Hepatocyte (in vitro differentiated cells): Measurements from ENCODE around the gene WDR59. TPM values are rescaled to one million over a fixed set of nuclear protein-coding genes. Genes with fewer than 3 reads are reported as not detected.

Experiments
- DNase-seq: peaks from one replicate; pipeline ENCODE4 v3.0.0-alpha.2; 2016; ENCODE audit warnings: low spot score
- H2AFZ ChIP-seq: fragments of 200-600 bp; sonication (generic); 2 replicates; pipeline ENCODE4 v1.6.0; 2016; ENCODE audit warnings: antibody characterized with exemption, mild to moderate bottlenecking
- H3K27ac ChIP-seq: fragments of 200-600 bp; sonication (generic); 2 replicates; pipeline ENCODE4 v1.5.1; 2016; ENCODE audit warnings: mild to moderate bottlenecking
- H3K27me3 ChIP-seq: fragments of 200-600 bp; sonication (generic); 2 replicates; pipeline ENCODE4 v1.6.1; 2016
- H3K36me3 ChIP-seq: fragments of 200-600 bp; sonication (generic); replicated peaks from 2 replicates; pipeline ENCODE4 v1.5.1; 2016; ENCODE audit warnings: low read depth; ENCODE audit not compliant: insufficient read depth
- H3K4me1 ChIP-seq: fragments of 200-600 bp; sonication (generic); 2 replicates; pipeline ENCODE4 v1.5.1; 2016; ENCODE audit warnings: mild to moderate bottlenecking, moderate library complexity; ENCODE audit not compliant: insufficient read depth
- H3K4me2 ChIP-seq: fragments of 200-600 bp; sonication (generic); 2 replicates; pipeline ENCODE4 v1.6.0; 2016
- H3K4me3 ChIP-seq: fragments of 200-600 bp; sonication (generic); 2 replicates; pipeline ENCODE4 v1.5.1; 2016; ENCODE audit warnings: mild to moderate bottlenecking
- H3K79me2 ChIP-seq: fragments of 200-600 bp; sonication (generic); 2 replicates; pipeline ENCODE4 v1.6.0; 2017; ENCODE audit warnings: mild to moderate bottlenecking
- H3K9me2 ChIP-seq: fragments of 200-600 bp; sonication (generic); replicated peaks from 2 replicates; pipeline ENCODE4 v1.6.0; 2017; ENCODE audit warnings: mild to moderate bottlenecking; ENCODE audit not compliant: insufficient read depth
- H3K9me3 ChIP-seq: fragments of 200-600 bp; sonication (generic); 2 replicates; pipeline ENCODE4 v1.5.1; 2016; ENCODE audit warnings: low read depth, mild to moderate bottlenecking
- H4K20me1 ChIP-seq: fragments of 200-600 bp; sonication (generic); 2 replicates; pipeline ENCODE4 v1.6.0; 2016; ENCODE audit warnings: mild to moderate bottlenecking; ENCODE audit not compliant: insufficient read depth, poor library complexity, severe bottlenecking
- EZH2 ChIP-seq: fragments of 200-600 bp; sonication (generic); IDR thresholded peaks from 2 replicates; pipeline ENCODE4 v1.6.1; 2016; ENCODE audit warnings: antibody characterized with exemption, mild to moderate bottlenecking, borderline replicate concordance
- EZH2phosphoT487 ChIP-seq: fragments of 200-600 bp; sonication (generic); IDR thresholded peaks from one replicate; pipeline ENCODE4 v1.6.1; 2018; ENCODE audit warnings: antibody characterized with exemption, mild to moderate bottlenecking, low read depth, moderate library complexity; ENCODE audit not compliant: unreplicated experiment, severe bottlenecking
- WGBS: methylation state at CpG from one replicate; pipeline ENCODE4 v1.1.6; 2016; ENCODE audit warnings: low lambda C conversion rate; ENCODE audit errors: missing lambda C conversion rate; 5-methylcytosine and 5-hydroxymethylcytosine counted together
- polyA plus RNA-seq: library from polyadenylated mRNA; unstranded; fragments of >200 nt; fragmentation: Nextera tagmentation; extraction: Ambion mirVana; gene quantifications from 2 replicates; pipeline ENCODE4 v1.2.1, GENCODE V29; 2016
- total RNA-seq: library from RNA; depleted of rRNA; stranded (reverse); fragments of >200 nt; gene quantifications from 2 replicates; pipeline ENCODE4 v1.2.3, GENCODE V29; 2014
- TF ChIP-seq, protein P1 (sequence below): fragments of 200-600 bp; sonication (generic); IDR thresholded peaks from 2 replicates; pipeline ENCODE4 v1.5.1; 2016; ENCODE audit warnings: antibody characterized with exemption, mild to moderate bottlenecking; ENCODE audit not compliant: poor library complexity

Gene WDR59
- total and polyA plus RNA-seq, 2 experiments from 2014 or later, result 32.8 to 35.7 TPM

DNA sequence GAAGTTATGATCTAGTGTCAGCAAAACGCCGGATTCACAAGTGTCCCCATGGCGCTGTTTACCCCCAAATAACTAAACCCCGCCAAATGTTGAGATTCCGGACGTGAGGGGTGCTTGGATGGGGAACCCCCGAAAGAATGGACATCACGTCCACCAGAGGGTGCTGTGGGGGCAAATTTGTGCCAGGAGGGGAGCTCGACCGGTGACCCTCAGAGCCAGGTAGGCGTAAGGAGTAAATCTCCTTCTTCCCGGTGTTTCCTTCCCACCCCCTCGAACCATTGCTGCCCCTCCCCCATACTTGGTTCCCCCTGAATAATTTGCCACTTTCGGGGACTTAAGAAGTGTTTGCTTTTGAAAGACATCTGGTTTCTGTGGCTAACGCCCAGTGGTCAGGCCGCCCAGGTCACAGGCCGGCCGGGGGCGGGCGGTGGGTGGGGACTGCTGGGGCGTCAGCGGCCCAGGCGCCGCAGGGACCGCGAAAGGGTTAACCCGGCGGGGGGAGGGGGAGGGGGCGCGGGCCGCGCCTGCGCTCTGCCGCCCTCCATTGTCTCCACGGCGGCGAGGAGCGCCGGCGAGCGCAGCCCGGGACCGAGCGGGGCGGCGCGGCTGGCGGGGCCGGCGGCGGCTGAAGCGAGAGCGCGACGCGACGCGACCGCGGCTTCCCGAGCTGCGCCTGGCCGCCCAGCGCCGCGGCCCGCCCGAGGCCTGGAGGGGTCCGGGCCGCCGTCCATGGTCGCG is 13.7 kb upstream of the WDR59 start, which contains the start of gene ZNRF1:
Gene ZNRF1 (plus strand): TSS at position 544 of the 738 bp plus-strand sequence. CDS start 648 bp downstream, outside the sequence.
- H3K36me3 ChIP-seq, result no peaks in the 10 kb centered on the region
- H3K9me3 ChIP-seq, result no peaks in the 10 kb centered on the region
- H3K79me2 ChIP-seq, result peaks cover 45% of the 10 kb centered on the region
- H2AFZ ChIP-seq, result peak within 1 kb of the TSS; percentile 90
- H3K4me3 ChIP-seq, result peak within 1 kb of the TSS; percentile 98
- WGBS, result 7% methylated on average over 13 of the region's 73 CpGs
- H3K27ac ChIP-seq, result peak within 1 kb of the TSS; percentile 94
- peaks cover 18% of the 10 kb centered on the region for H3K4me1 ChIP-seq
- no peaks in the 10 kb centered on the region for H3K27me3 ChIP-seq
- DNase-seq, result peak; percentile 92
- H3K9me2 ChIP-seq, result no peaks in the 10 kb centered on the region
- TF ChIP-seq EZH2 (no peak), EZH2phosphoT487 (no peak)
- TF ChIP-seq, protein P1, sequence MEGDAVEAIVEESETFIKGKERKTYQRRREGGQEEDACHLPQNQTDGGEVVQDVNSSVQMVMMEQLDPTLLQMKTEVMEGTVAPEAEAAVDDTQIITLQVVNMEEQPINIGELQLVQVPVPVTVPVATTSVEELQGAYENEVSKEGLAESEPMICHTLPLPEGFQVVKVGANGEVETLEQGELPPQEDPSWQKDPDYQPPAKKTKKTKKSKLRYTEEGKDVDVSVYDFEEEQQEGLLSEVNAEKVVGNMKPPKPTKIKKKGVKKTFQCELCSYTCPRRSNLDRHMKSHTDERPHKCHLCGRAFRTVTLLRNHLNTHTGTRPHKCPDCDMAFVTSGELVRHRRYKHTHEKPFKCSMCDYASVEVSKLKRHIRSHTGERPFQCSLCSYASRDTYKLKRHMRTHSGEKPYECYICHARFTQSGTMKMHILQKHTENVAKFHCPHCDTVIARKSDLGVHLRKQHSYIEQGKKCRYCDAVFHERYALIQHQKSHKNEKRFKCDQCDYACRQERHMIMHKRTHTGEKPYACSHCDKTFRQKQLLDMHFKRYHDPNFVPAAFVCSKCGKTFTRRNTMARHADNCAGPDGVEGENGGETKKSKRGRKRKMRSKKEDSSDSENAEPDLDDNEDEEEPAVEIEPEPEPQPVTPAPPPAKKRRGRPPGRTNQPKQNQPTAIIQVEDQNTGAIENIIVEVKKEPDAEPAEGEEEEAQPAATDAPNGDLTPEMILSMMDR, result peak; percentile 80
- peaks cover 41% of the 10 kb centered on the region for H4K20me1 ChIP-seq
- H3K4me2 ChIP-seq, result peak within 1 kb of the TSS; percentile 93

DNA sequence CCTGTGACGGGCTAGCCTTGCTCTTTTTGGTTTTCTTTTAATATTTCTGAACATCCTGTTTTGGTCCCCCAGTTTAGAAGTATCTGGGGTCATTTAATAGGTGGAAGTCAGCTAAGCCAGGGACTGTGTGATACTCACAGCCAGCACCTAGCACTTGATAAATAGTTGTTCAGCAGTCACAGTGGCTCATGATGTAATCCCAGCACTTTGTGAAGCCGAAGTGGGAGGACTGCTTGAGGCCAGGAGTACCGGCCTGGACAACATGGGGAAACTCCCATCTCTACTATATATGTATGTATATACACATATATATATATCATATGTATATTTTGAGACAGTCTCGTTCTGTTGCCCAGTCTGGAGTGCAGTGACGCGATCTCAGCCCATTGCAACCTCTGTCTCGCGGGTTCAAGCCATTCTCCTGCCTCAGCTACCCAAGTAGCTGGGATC is 12.1 kb upstream of the WDR59 start:
- H3K4me1 ChIP-seq, result peaks cover 23% of the 10 kb centered on the region
- no peaks in the 10 kb centered on the region for H3K27me3 ChIP-seq
- WGBS, result 80% methylated on average over 8 of the region's 8 CpGs
- no peak overlapping the region for H2AFZ ChIP-seq
- peak; percentile 49 for DNase-seq
- no peaks in the 10 kb centered on the region for H3K9me3 ChIP-seq
- no peak overlapping the region for H3K4me2 ChIP-seq
- peaks cover 29% of the 10 kb centered on the region for H3K79me2 ChIP-seq
- H3K9me2 ChIP-seq, result no peaks in the 10 kb centered on the region
- H3K4me3 ChIP-seq, result no peak overlapping the region
- peak overlapping the region; percentile 73 for H3K27ac ChIP-seq
- no peaks in the 10 kb centered on the region for H3K36me3 ChIP-seq
- TF ChIP-seq EZH2phosphoT487, result no peak
- TF ChIP-seq EZH2, result no peak
- TF ChIP-seq, protein P1, result no peak
- peaks cover 26% of the 10 kb centered on the region for H4K20me1 ChIP-seq

DNA sequence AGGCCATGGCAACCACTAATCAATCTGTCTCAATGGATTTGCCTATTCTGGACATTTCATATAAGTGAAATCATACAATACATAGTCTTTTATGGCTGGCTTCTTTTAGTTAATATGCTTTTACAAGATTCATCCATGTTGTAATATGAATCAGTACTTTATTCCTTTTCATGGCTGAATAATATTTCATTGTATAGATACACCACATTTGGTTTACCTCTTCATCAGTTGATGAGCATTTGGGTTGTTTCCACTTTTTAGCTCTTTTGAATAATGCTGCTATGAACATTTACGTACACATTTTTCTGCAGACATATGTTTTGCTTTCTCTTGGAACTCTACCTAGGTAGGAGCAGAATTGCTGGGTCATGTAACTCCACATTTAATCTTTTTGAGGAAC is 11.1 kb upstream of the WDR59 start:
- 100% methylated on average over 1 of the region's 1 CpG for WGBS
- TF ChIP-seq EZH2phosphoT487 (no peak), EZH2 (no peak)
- TF ChIP-seq, protein P1, result no peak
- H3K79me2 ChIP-seq, result peaks cover 18% of the 10 kb centered on the region

More for the DNA sequence above, 11.1 kb upstream of the WDR59 start:
- H4K20me1 ChIP-seq, result peaks cover 16% of the 10 kb centered on the region
- H3K27ac ChIP-seq, result no peak overlapping the region
- no peaks in the 10 kb centered on the region for H3K27me3 ChIP-seq
- H2AFZ ChIP-seq, result no peak overlapping the region
- no peaks in the 10 kb centered on the region for H3K9me3 ChIP-seq
- no peak for DNase-seq
- H3K36me3 ChIP-seq, result no peaks in the 10 kb centered on the region
- H3K4me2 ChIP-seq, result no peak overlapping the region
- H3K9me2 ChIP-seq, result no peaks in the 10 kb centered on the region
- no peak overlapping the region for H3K4me3 ChIP-seq
- H3K4me1 ChIP-seq, result peaks cover 18% of the 10 kb centered on the region
